K562 (cell line): ENCODE results near the gene MPND. TPM values are rescaled to one million over a fixed set of nuclear protein-coding genes. Genes with fewer than 3 reads are reported as not detected.

Experiments
- CEBPZ ChIP-seq: fragments of 150-350 bp; IDR thresholded peaks from 2 replicates; pipeline ENCODE4 v1.6.1; 2014; ENCODE audit warnings: low read depth, mild to moderate bottlenecking, low read length, borderline replicate concordance
- FOXM1 ChIP-seq, 2 experiments: fragments of 450-650 bp in 1 of 2; sonication (generic) in 1 of 2; formaldehyde crosslinking in 1 of 2; IDR thresholded peaks; 2 replicates each; pipeline versions ENCODE4 v1.6.1 to v1.9.0; 2017 to 2022; ENCODE audit warnings: low read depth in 2 of 2, mild to moderate bottlenecking in 2 of 2, missing genetic modification reagents in 1 of 2, moderate library complexity in 1 of 2
- HDAC2 ChIP-seq: fragments of 450-650 bp; IDR thresholded peaks from 2 replicates; pipeline ENCODE4 v1.6.1; 2016; ENCODE audit warnings: mild to moderate bottlenecking
- HINFP ChIP-seq: fragments of 450-650 bp; conservative IDR thresholded peaks from 2 replicates; pipeline ENCODE4 v1.6.1; 2016; ENCODE audit warnings: missing genetic modification characterization, low read depth, mild to moderate bottlenecking, control low read depth, missing compliant biosample characterization
- HNRNPL ChIP-seq: fragments of 200-400 bp; formaldehyde crosslinking; IDR thresholded peaks from 2 replicates; pipeline ENCODE4 v1.6.1; 2017; ENCODE audit warnings: low read depth, mild to moderate bottlenecking, low read length
- ILF3 ChIP-seq: fragments of 450-650 bp; IDR thresholded peaks from 2 replicates; pipeline ENCODE4 v1.6.1; 2018; ENCODE audit warnings: antibody characterized with exemption, mild to moderate bottlenecking, moderate library complexity, borderline replicate concordance
- MYC ChIP-seq, 2 experiments: fragments of 250-450 bp in 1 of 2; sonication (Bioruptor Pico) in 1 of 2; IDR thresholded peaks; 2 replicates each; pipeline versions ENCODE4 v1.5.1 to v1.6.1; 2012 to 2021; ENCODE audit warnings: low read depth in 2 of 2, borderline replicate concordance in 1 of 2, improper control_type of control experiment in 1 of 2, low read length in 1 of 2, mild to moderate bottlenecking in 1 of 2, moderate library complexity in 1 of 2
- SP1 ChIP-seq: sonication (generic); formaldehyde crosslinking; IDR thresholded peaks from 2 replicates; pipeline ENCODE4 v1.8.1; 2022; ENCODE audit warnings: mild to moderate bottlenecking, missing genetic modification reagents
- SPI1 ChIP-seq: IDR thresholded peaks from 2 replicates; pipeline ENCODE4 v1.6.1; 2011; ENCODE audit warnings: low read depth, low read length, control low read depth, borderline replicate concordance
- TCFL5 ChIP-seq: fragments of 250-450 bp; sonication (Bioruptor Pico); conservative IDR thresholded peaks from 2 replicates; pipeline ENCODE4 v1.6.1; 2021; ENCODE audit warnings: mild to moderate bottlenecking, moderate library complexity, matching md5 sums
- THRB ChIP-seq: fragments of 450-650 bp; formaldehyde crosslinking; conservative IDR thresholded peaks from 2 replicates; pipeline ENCODE4 v1.4.0; 2022; ENCODE audit warnings: mild to moderate bottlenecking, missing genetic modification characterization
- ZFP91 ChIP-seq: sonication (generic); formaldehyde crosslinking; IDR thresholded peaks from 2 replicates; pipeline ENCODE4 v1.8.0; 2022; ENCODE audit warnings: mild to moderate bottlenecking, missing genetic modification reagents
- ZNF551 ChIP-seq: fragments of 250-450 bp; sonication (Bioruptor Pico); IDR thresholded peaks from 2 replicates; pipeline ENCODE4 v1.5.0; 2021; ENCODE audit warnings: mild to moderate bottlenecking, moderate library complexity
- ZNF639 ChIP-seq, 2 experiments: fragments of 200-800 bp in 1 of 2; sonication (Bioruptor generic) in 1 of 2; sonication (generic) in 1 of 2; formaldehyde crosslinking in 1 of 2; IDR thresholded peaks in 1 of 2; conservative IDR thresholded peaks in 1 of 2; 2 replicates each; pipeline versions ENCODE4 v1.5.0 to v1.6.1; 2016 to 2020; ENCODE audit warnings: missing compliant biosample characterization in 1 of 2, missing genetic modification characterization in 1 of 2, missing genetic modification reagents in 1 of 2
- polyA plus RNA-seq, 8 experiments: library from polyadenylated mRNA; depleted of rRNA in 4 of 8; stranded (reverse) in 5 of 8; unstranded in 3 of 8; fragments of >200 nt; fragmentation: Nextera tagmentation in 2 of 8; fragmentation: Illumina TruSeq in 1 of 8; extraction: Ambion mirVana in 2 of 8; extraction: Trizol in 1 of 8; gene quantifications; 2 replicates each; pipeline versions ENCODE4 v1.2.1 to v1.2.3, GENCODE V29; 2011 to 2014; ENCODE audit warnings: inconsistent platforms in 1 of 8, missing spikeins in 1 of 8
- total RNA-seq, 7 experiments: library from RNA; depleted of rRNA in 6 of 7; stranded (reverse); fragments of >200 nt in 6 of 7; fragmentation: Illumina TruSeq in 2 of 7; extraction: Trizol in 2 of 7; gene quantifications; 2 replicates each; pipeline versions ENCODE4 v1.2.1 to v1.2.3, GENCODE V29; 2011 to 2021; ENCODE audit warnings: low replicate concordance in 1 of 7

MPND gene
- total and polyA plus RNA-seq, 9 of the 15 experiments (the other 6 are each of a cell fraction or from before 2014, with no cell fraction given), result 0.25 to 14.0 (median 3.9) TPM

- no peak for TF ChIP-seq TCFL5 (CRISPR knock-in tag)
- no peak for TF ChIP-seq ZFP91 (CRISPR knock-in tag)
- no peak for TF ChIP-seq HNRNPL
- TF ChIP-seq HDAC2, result peak; percentile 36; the same call in 1 of the 2 replicates
- TF ChIP-seq MYC (IDR thresholded peaks at IDR 0.05; ENCODE audit: low read depth, low read length), result no peak; the same call in 1 of the 2 replicates
- TF ChIP-seq MYC (CRISPR knock-in tag; IDR thresholded peaks at IDR 0.05; ENCODE audit: borderline replicate concordance, low read depth), result no peak; the same call in 1 of the 2 replicates
- peak; percentile 60; the same call in 1 of the 2 replicates for TF ChIP-seq ILF3
- TF ChIP-seq SP1 (CRISPR knock-in tag), result no peak
- no peak for TF ChIP-seq HINFP (tag)
- TF ChIP-seq FOXM1 (IDR thresholded peaks at IDR 0.05; ENCODE audit: low read depth), result no peak
- no peak for TF ChIP-seq FOXM1 (CRISPR knock-in tag; IDR thresholded peaks at IDR 0.05; ENCODE audit: low read depth)
- TF ChIP-seq CEBPZ, result no peak
- no peak for TF ChIP-seq ZNF639 (CRISPR knock-in tag; conservative IDR thresholded peaks at IDR 0.05 in 1 of 2, IDR thresholded peaks at IDR 0.05 in 1 of 2)
- TF ChIP-seq THRB (CRISPR knock-in tag), result no peak
- no peak; the same call in 1 of the 2 replicates for TF ChIP-seq SPI1
- TF ChIP-seq ZNF551 (CRISPR knock-in tag), result no peak
Measured at GRCh38 chr19:4342314-4342614, 1.1 kb upstream of the MPND start (continued).
